ENCODE measurements around the gene SLC12A8.

The SLC12A8 gene

GRCh38 chr3:125212509-125213363, at the start of gene SLC12A8:
TSS of gene SLC12A8 (minus strand) at chr3:125212748. CDS start at chr3:125211349, 1,399 bp downstream.
- no peak for DNase-seq (ENCODE audit: low spot score)

- no peak for DNase-seq (ENCODE audit: low spot score)
These were observed 49.6 kb upstream of the SLC12A8 start for GRCh38 chr3:125262161-125262560.

GRCh38 chr3:125261031-125261430, 48.5 kb upstream of the SLC12A8 start:
- no peak for DNase-seq (ENCODE audit: low spot score)

- DNase-seq (ENCODE audit: low spot score) = no peak
These were observed 47.6 kb upstream of the SLC12A8 start for GRCh38 chr3:125260158-125260557.

- DNase-seq (ENCODE audit: low spot score) = no peak
These were observed 45.0 kb upstream of the SLC12A8 start for GRCh38 chr3:125257536-125257935.

GRCh38 chr3:125256675-125257074, 44.1 kb upstream of the SLC12A8 start:
- no peak for DNase-seq (ENCODE audit: low spot score)

- DNase-seq (ENCODE audit: low spot score) = no peak
These were observed 38.4 kb upstream of the SLC12A8 start for GRCh38 chr3:125250973-125251372.

- DNase-seq (ENCODE audit: low spot score) = no peak
These were observed 33.7 kb upstream of the SLC12A8 start for GRCh38 chr3:125246237-125246636.

- no peak for DNase-seq (ENCODE audit: low spot score)
These were observed 33.0 kb upstream of the SLC12A8 start for GRCh38 chr3:125245521-125245920.

GRCh38 chr3:125240496-125240895, 27.9 kb upstream of the SLC12A8 start:
- DNase-seq (ENCODE audit: low spot score) = no peak

- no peak for DNase-seq (ENCODE audit: low spot score)
These were observed 26.7 kb upstream of the SLC12A8 start for GRCh38 chr3:125239266-125239665.

- no peak for DNase-seq (ENCODE audit: low spot score)
These were observed 26.2 kb upstream of the SLC12A8 start for GRCh38 chr3:125238759-125239158.

- DNase-seq (ENCODE audit: low spot score) = no peak
These were observed 23.9 kb upstream of the SLC12A8 start for GRCh38 chr3:125236331-125236903.

- DNase-seq (ENCODE audit: low spot score) = no peak
These were observed 22.3 kb upstream of the SLC12A8 start for GRCh38 chr3:125234831-125235230.

- no peak for DNase-seq (ENCODE audit: low spot score)
These were observed 19.9 kb upstream of the SLC12A8 start for GRCh38 chr3:125232401-125232800.

GRCh38 chr3:125231895-125232294, 19.3 kb upstream of the SLC12A8 start:
- DNase-seq (ENCODE audit: low spot score) = no peak

- no peak for DNase-seq (ENCODE audit: low spot score)
These were observed 17.2 kb upstream of the SLC12A8 start for GRCh38 chr3:125229707-125230106.

GRCh38 chr3:125229168-125229567, 16.6 kb upstream of the SLC12A8 start:
- DNase-seq (ENCODE audit: low spot score) = no peak

GRCh38 chr3:125221831-125222230, 9.3 kb upstream of the SLC12A8 start:
- no peak for DNase-seq (ENCODE audit: low spot score)

GRCh38 chr3:125220727-125221429, 8.3 kb upstream of the SLC12A8 start:
- DNase-seq (ENCODE audit: low spot score) = no peak

GRCh38 chr3:125220183-125220582, 7.6 kb upstream of the SLC12A8 start:
- no peak for DNase-seq (ENCODE audit: low spot score)

GRCh38 chr3:125219261-125219701, 6.7 kb upstream of the SLC12A8 start:
- DNase-seq (ENCODE audit: low spot score) = no peak

GRCh38 chr3:125214738-125215137, 2.2 kb upstream of the SLC12A8 start:
- DNase-seq (ENCODE audit: low spot score) = no peak
